Keratinocyte (primary cell): ENCODE measurements around the gene UBE2QL1. TPM values are rescaled to one million over a fixed set of nuclear protein-coding genes. Genes with fewer than 3 reads are reported as not detected.

ENCODE experiments used
- DNase-seq: peaks from one replicate; pipeline ENCODE4 v3.0.0-alpha.2; 2011; ENCODE audit warnings: low read depth, missing footprints, low spot score
- FAIRE-seq: peaks from 2 replicates; lab custom pipeline; 2011; peaks lifted over from hg19 to GRCh38; lab: Jason Lieb, UNC
- H2AFZ ChIP-seq: 2 replicates; pipeline ENCODE4 v1.6.0; 2012; ENCODE audit warnings: low read length, control low read depth, inconsistent platforms; ENCODE audit not compliant: control insufficient read depth
- H3K27ac ChIP-seq: 2 replicates; pipeline ENCODE4 v1.5.1; 2011; ENCODE audit warnings: low read length; ENCODE audit not compliant: control insufficient read depth, insufficient read depth
- H3K27me3 ChIP-seq: 3 replicates; pipeline ENCODE4 v1.6.0; 2011; ENCODE audit warnings: low read length; ENCODE audit not compliant: control insufficient read depth, insufficient read depth; ENCODE audit errors: extremely low read depth
- H3K36me3 ChIP-seq, 2 experiments: 2 replicates in 1 of 2; 3 replicates in 1 of 2; pipeline ENCODE4 v1.5.1; 2011; ENCODE audit warnings: low read length in 2 of 2, mild to moderate bottlenecking in 1 of 2; ENCODE audit not compliant: control insufficient read depth in 2 of 2, insufficient read depth in 2 of 2; ENCODE audit errors: extremely low read depth in 1 of 2
- H3K4me1 ChIP-seq: 3 replicates; pipeline ENCODE4 v1.5.1; 2011; ENCODE audit warnings: low read length; ENCODE audit not compliant: control insufficient read depth, insufficient read depth; ENCODE audit errors: extremely low read depth
- H3K4me2 ChIP-seq: 3 replicates; pipeline ENCODE4 v1.6.0; 2011; ENCODE audit warnings: low read depth, low read length; ENCODE audit not compliant: control insufficient read depth, insufficient read depth; ENCODE audit errors: extremely low read depth
- H3K4me3 ChIP-seq, 3 experiments: fragments of 200-600 bp in 1 of 3; sonication (generic) in 1 of 3; 2 replicates in 2 of 3; 3 replicates in 1 of 3; pipeline ENCODE4 v1.5.1; 2011 to 2016; ENCODE audit warnings: low read length in 3 of 3, mild to moderate bottlenecking in 3 of 3, control low read depth in 2 of 3, inconsistent platforms in 1 of 3, low read depth in 1 of 3, mixed read lengths in 1 of 3, mixed run types in 1 of 3, moderate library complexity in 1 of 3; ENCODE audit not compliant: control insufficient read depth in 2 of 3, insufficient read depth in 2 of 3; ENCODE audit errors: extremely low read depth in 1 of 3
- H3K79me2 ChIP-seq: 2 replicates; pipeline ENCODE4 v1.6.0; 2012; ENCODE audit warnings: low read length; ENCODE audit not compliant: control insufficient read depth, insufficient read depth
- H3K9ac ChIP-seq: 3 replicates; pipeline ENCODE4 v1.6.0; 2011; ENCODE audit warnings: low read length; ENCODE audit not compliant: control insufficient read depth, insufficient read depth; ENCODE audit errors: extremely low read depth
- H3K9me1 ChIP-seq: 3 replicates; pipeline ENCODE4 v1.6.0; 2011; ENCODE audit warnings: low read length; ENCODE audit not compliant: control insufficient read depth, insufficient read depth; ENCODE audit errors: extremely low read depth
- H3K9me3 ChIP-seq: 2 replicates; pipeline ENCODE4 v1.5.1; 2012; ENCODE audit warnings: low read depth, low read length; ENCODE audit not compliant: control insufficient read depth
- H4K20me1 ChIP-seq: 3 replicates; pipeline ENCODE4 v1.6.0; 2011; ENCODE audit warnings: low read length; ENCODE audit not compliant: control insufficient read depth, insufficient read depth; ENCODE audit errors: extremely low read depth
- CTCF ChIP-seq, 3 experiments: IDR thresholded peaks in 1 of 3; conservative IDR thresholded peaks in 1 of 3; optimal IDR thresholded peaks in 1 of 3; 2 replicates in 2 of 3; 3 replicates in 1 of 3; pipeline versions ENCODE3 to v1.5.1; 2011; ENCODE audit warnings: low read length in 3 of 3, mild to moderate bottlenecking in 3 of 3, moderate library complexity in 2 of 3, control low read depth in 1 of 3, inconsistent platforms in 1 of 3; ENCODE audit not compliant: insufficient read depth in 2 of 3; ENCODE audit errors: extremely low read depth in 1 of 3
- EZH2 ChIP-seq: IDR thresholded peaks from one replicate; pipeline ENCODE4 v1.6.1; 2012; ENCODE audit warnings: inconsistent platforms, mild to moderate bottlenecking, low read length, moderate library complexity
- dilution Hi-C: fragments of 300-500 bp; cut with MboI; formaldehyde crosslinking; loops from one replicate; pipeline ENCODE4 v1.7.0; 2020; ENCODE audit warnings: low sequenced_read_pairs; ENCODE audit not compliant: extremely low pct_ligation_motif_present
- polyA plus RNA-seq, 5 experiments: library from polyadenylated mRNA; depleted of rRNA in 3 of 5; stranded (reverse) in 3 of 5; stranded (forward) in 1 of 5; unstranded in 1 of 5; fragments of >200 nt; gene quantifications; 1 replicate in 1 of 5; 2 replicates in 3 of 5; 3 replicates in 1 of 5; pipeline versions ENCODE4 v1.2.1 to v1.2.3, GENCODE V29; 2011 to 2012; ENCODE audit warnings: missing spikeins in 2 of 5, low read depth in 1 of 5, low replicate concordance in 1 of 5

The UBE2QL1 gene
- polyA plus RNA-seq, 1 donor (not counting 4 experiments of a cell fraction or from before 2014, with no cell fraction given) = not detected

- TF ChIP-seq CTCF (optimal IDR thresholded peaks at IDR 0.05 in 1 of 3, IDR thresholded peaks at IDR 0.05 in 1 of 3, conservative IDR thresholded peaks at IDR 0.05 in 1 of 3; ENCODE audit: extremely low read depth in 1 of 3, insufficient read depth in 2 of 3, low read length in 3 of 3) (no peak), EZH2 (no peak)
- Histone ChIP-seq H2AFZ (no peak overlapping the region), H3K27ac (no peak overlapping the region), H3K79me2 (no peaks in the 10 kb centered on the region), H3K9me3 (no peaks in the 10 kb centered on the region), H3K36me3 (no peaks in the 10 kb centered on the region), H3K4me3 (no peak overlapping the region), H3K9me1 (no peaks in the 10 kb centered on the region), H3K27me3 (no peaks in the 10 kb centered on the region), H4K20me1 (no peaks in the 10 kb centered on the region), H3K4me2 (no peak overlapping the region), H3K9ac (no peak overlapping the region), H3K4me1 (no peaks in the 10 kb centered on the region)
- no peak for DNase-seq
- dilution Hi-C loops = no loop called here
- FAIRE-seq = no peak
These were observed 69.8 kb downstream of the UBE2QL1 start for GRCh38 chr5:6518298-6519057.

GRCh38 chr5:6520201-6520600 is 71.5 kb downstream of the UBE2QL1 start:
- FAIRE-seq (no peak), DNase-seq (no peak)
- Histone ChIP-seq H3K9me3 (no peaks in the 10 kb centered on the region), H3K27me3 (no peaks in the 10 kb centered on the region), H3K79me2 (no peaks in the 10 kb centered on the region), H3K4me3 (no peak overlapping the region), H3K9me1 (no peaks in the 10 kb centered on the region), H3K4me2 (no peak overlapping the region), H3K27ac (no peak overlapping the region), H3K4me1 (no peaks in the 10 kb centered on the region), H4K20me1 (no peaks in the 10 kb centered on the region), H3K36me3 (no peaks in the 10 kb centered on the region), H3K9ac (no peak overlapping the region), H2AFZ (no peak overlapping the region)
- dilution Hi-C loops = no loop called here
- TF ChIP-seq CTCF (optimal IDR thresholded peaks at IDR 0.05 in 1 of 3, IDR thresholded peaks at IDR 0.05 in 1 of 3, conservative IDR thresholded peaks at IDR 0.05 in 1 of 3; ENCODE audit: extremely low read depth in 1 of 3, insufficient read depth in 2 of 3, low read length in 3 of 3) = no peak
- TF ChIP-seq EZH2 = no peak
